Measurements from ENCODE around the gene ALK. TPM values are rescaled to one million over a fixed set of nuclear protein-coding genes. Genes with fewer than 3 reads are reported as not detected.

Gene ALK
- total RNA-seq, 4 donors from 2014 or later, result 0.06 to 4.1 TPM; not detected in 2

DNA sequence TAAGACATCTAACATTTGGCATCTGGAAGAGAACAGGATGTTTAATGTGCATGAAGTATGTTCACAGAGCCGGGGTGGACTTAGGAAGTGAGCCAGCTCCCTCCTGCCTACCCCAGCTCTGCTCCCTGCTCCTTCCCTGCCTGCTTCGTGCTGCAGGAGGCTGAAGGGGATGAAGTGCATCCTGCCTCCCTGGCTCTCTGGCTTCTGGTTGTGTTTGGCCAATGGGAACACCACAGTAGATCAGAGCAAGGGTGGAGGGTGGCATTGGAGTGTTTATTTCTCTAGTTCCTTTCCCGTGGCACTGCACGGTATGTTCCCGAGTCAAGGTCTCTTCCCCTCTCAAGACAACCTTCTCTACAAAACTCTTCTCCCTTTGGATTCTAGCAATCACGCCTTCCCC lies 426.3 kb downstream of the ALK start:
- DNase-seq, result no peak
- Histone ChIP-seq H3K27me3 (no peaks in the 10 kb centered on the region), H3K4me3 (no peak overlapping the region), H3K27ac (no peak overlapping the region), H3K9me3 (no peaks in the 10 kb centered on the region), H3K4me1 (no peaks in the 10 kb centered on the region), H3K36me3 (no peaks in the 10 kb centered on the region)
- TF ChIP-seq, protein P1, sequence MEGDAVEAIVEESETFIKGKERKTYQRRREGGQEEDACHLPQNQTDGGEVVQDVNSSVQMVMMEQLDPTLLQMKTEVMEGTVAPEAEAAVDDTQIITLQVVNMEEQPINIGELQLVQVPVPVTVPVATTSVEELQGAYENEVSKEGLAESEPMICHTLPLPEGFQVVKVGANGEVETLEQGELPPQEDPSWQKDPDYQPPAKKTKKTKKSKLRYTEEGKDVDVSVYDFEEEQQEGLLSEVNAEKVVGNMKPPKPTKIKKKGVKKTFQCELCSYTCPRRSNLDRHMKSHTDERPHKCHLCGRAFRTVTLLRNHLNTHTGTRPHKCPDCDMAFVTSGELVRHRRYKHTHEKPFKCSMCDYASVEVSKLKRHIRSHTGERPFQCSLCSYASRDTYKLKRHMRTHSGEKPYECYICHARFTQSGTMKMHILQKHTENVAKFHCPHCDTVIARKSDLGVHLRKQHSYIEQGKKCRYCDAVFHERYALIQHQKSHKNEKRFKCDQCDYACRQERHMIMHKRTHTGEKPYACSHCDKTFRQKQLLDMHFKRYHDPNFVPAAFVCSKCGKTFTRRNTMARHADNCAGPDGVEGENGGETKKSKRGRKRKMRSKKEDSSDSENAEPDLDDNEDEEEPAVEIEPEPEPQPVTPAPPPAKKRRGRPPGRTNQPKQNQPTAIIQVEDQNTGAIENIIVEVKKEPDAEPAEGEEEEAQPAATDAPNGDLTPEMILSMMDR (IDR thresholded peaks at IDR 0.05), result no peak
- no peak for TF ChIP-seq POLR2A (IDR thresholded peaks at IDR 0.05)
- intact Hi-C loops (cut with DNase I; ENCODE audit: low total_unique reads), result no loop called here

DNA sequence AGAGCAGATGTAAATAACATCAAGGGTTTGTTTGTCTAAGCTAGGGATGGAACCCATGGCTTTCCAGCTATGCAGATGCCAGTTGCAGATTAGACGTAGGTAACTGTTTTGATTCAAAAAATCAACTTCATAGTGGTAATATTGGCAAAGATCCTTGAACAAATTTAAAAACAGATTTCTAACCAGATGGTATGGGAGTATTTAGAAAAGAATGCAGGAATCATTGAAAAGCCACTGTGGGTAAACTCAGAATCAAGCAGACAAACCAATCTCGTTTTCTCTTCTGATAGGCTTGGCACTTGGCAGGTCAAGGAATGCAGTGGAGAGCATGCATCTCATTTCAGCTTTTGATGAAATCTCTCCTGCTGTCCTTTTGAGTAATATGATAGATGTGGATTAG lies 428.7 kb downstream of the ALK start:
- intact Hi-C loops (cut with DNase I; ENCODE audit: low total_unique reads), result no loop called here
- no peak overlapping the region for H3K27ac ChIP-seq
- no peaks in the 10 kb centered on the region for H3K9me3 ChIP-seq
- H3K36me3 ChIP-seq, result no peaks in the 10 kb centered on the region
- H3K4me3 ChIP-seq, result no peak overlapping the region
- H3K27me3 ChIP-seq, result no peaks in the 10 kb centered on the region
- DNase-seq, result no peak
- no peak for TF ChIP-seq POLR2A (IDR thresholded peaks at IDR 0.05)
- TF ChIP-seq, protein P1 (IDR thresholded peaks at IDR 0.05), result no peak
- no peaks in the 10 kb centered on the region for H3K4me1 ChIP-seq

DNA sequence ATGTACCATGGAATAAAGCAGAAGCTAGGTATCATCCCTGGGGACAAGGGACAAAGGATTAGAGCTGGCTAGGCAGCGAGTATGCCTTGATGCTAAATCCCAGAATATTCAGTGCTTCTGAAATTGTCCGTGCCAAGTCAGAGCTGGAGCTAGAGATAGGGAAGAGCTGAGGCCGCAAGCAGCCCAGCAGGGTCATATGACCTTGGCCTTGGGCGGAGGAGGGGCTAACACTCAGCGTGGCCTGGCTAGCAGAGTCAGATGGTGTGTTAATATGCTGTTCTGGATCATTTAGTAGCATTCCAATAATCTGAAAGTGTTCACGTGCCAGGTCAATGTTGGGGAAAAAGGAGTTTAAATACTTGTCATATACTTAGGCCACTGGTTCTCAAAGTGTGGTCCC lies 431.3 kb downstream of the ALK start:
- no peaks in the 10 kb centered on the region for H3K9me3 ChIP-seq
- H3K4me3 ChIP-seq, result no peak overlapping the region
- TF ChIP-seq POLR2A (IDR thresholded peaks at IDR 0.05), result no peak
- TF ChIP-seq, protein P1 (IDR thresholded peaks at IDR 0.05), result no peak
- intact Hi-C loops (cut with DNase I; ENCODE audit: low total_unique reads), result no loop called here
- H3K36me3 ChIP-seq, result no peaks in the 10 kb centered on the region
- no peak for DNase-seq
- H3K27me3 ChIP-seq, result no peaks in the 10 kb centered on the region
- H3K27ac ChIP-seq, result no peak overlapping the region
- no peaks in the 10 kb centered on the region for H3K4me1 ChIP-seq

DNA sequence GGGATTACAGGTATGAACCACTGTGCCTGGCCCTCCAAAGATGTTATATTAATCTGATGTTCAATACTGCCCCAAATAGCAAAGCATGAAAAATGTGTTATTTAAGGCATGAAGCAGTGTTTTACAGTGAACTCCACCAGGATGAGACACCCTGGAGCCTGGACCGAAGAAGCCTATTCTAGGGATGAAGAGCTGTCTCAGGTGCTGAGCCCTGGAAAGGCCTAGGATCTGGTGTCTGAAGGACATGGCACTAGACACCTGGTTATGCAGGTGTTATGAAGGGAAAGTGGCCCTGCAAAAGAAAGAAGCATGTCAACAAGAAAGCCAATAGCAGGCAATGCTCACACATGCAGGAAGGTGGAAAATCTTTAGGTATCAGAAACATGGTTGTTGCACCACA lies 431.8 kb downstream of the ALK start:
- intact Hi-C loops (cut with DNase I; ENCODE audit: low total_unique reads), result no loop called here
- no peak overlapping the region for H3K27ac ChIP-seq
- TF ChIP-seq POLR2A (IDR thresholded peaks at IDR 0.05), result no peak
- TF ChIP-seq, protein P1 (IDR thresholded peaks at IDR 0.05), result no peak
- no peaks in the 10 kb centered on the region for H3K4me1 ChIP-seq
- H3K4me3 ChIP-seq, result no peak overlapping the region
- no peaks in the 10 kb centered on the region for H3K9me3 ChIP-seq
- H3K36me3 ChIP-seq, result no peaks in the 10 kb centered on the region
- H3K27me3 ChIP-seq, result no peaks in the 10 kb centered on the region
- DNase-seq, result no peak

DNA sequence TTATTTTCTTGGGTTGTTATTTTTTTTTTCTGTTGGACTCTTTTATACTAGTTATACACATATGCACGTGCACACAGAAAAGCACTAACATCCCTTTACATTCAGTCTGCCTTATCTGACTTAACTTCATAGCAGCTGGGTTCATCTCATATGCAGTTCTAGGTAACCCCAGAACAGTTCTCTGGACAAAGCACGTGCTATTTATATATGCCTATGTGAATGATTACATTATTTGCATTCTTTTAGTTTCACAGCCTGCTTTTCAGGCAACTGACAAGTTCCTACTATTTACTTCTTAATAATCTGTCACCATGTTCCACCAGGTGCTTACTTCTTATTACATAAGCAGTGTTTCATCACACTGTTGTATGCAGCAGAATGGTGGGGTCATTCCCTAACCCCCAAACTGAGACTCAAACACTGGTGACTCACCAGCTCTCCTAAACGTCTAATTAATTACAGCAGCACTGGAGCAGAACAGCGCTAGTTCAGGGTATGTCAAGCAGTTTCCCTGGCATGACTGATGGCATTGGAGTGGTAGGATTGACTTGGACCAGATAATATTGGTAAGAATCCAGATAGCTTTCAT lies 433.3 kb downstream of the ALK start:
- TF ChIP-seq, protein P1 (IDR thresholded peaks at IDR 0.05), result no peak
- TF ChIP-seq POLR2A (IDR thresholded peaks at IDR 0.05), result no peak
- Histone ChIP-seq H3K27ac (no peak overlapping the region), H3K4me3 (no peak overlapping the region), H3K4me1 (no peaks in the 10 kb centered on the region), H3K27me3 (no peaks in the 10 kb centered on the region), H3K36me3 (no peaks in the 10 kb centered on the region), H3K9me3 (no peaks in the 10 kb centered on the region)
- no peak for DNase-seq
- intact Hi-C loops (cut with DNase I; ENCODE audit: low total_unique reads), result no loop called here
